Subcutaneous abdominal adipose tissue (tissue), 5 donors: ENCODE measurements around the gene ORMDL2.
A peak's percentile ranks its signal among the peaks of the same experiment; 100 is the strongest.

Experiments
- H3K27ac ChIP-seq: one replicate; pipeline ENCODE4 v1.7.0; 2013; ENCODE audit warnings: low read depth, mild to moderate bottlenecking, inconsistent platforms, low read length, moderate library complexity
- H3K27me3 ChIP-seq, 5 donors: one replicate each; pipeline ENCODE4 v1.7.0; 2013; ENCODE audit warnings: low read length in 5 of 5, inconsistent platforms in 1 of 5; ENCODE audit not compliant: control insufficient read depth in 5 of 5, insufficient read depth in 4 of 5
- H3K36me3 ChIP-seq, 5 donors: one replicate each; pipeline ENCODE4 v1.7.0; 2013; ENCODE audit warnings: low read length in 5 of 5; ENCODE audit not compliant: control insufficient read depth in 5 of 5, insufficient read depth in 5 of 5
- H3K4me1 ChIP-seq, 5 donors: one replicate each; pipeline ENCODE4 v1.7.0; 2013; ENCODE audit warnings: low read length in 5 of 5, mild to moderate bottlenecking in 3 of 5, moderate library complexity in 1 of 5; ENCODE audit not compliant: control insufficient read depth in 5 of 5, insufficient read depth in 5 of 5
- H3K4me3 ChIP-seq, 5 donors: one replicate each; pipeline ENCODE4 v1.7.0; 2013; ENCODE audit warnings: low read length in 5 of 5, low read depth in 1 of 5
- H3K9ac ChIP-seq, 5 donors: one replicate each; pipeline ENCODE4 v1.7.0; 2013; ENCODE audit warnings: low read length in 5 of 5, mild to moderate bottlenecking in 4 of 5, moderate library complexity in 3 of 5
- H3K9me3 ChIP-seq, 5 donors: one replicate each; pipeline ENCODE4 v1.7.0; 2013; ENCODE audit warnings: low read length in 5 of 5; ENCODE audit not compliant: control insufficient read depth in 5 of 5
- donor health status: healthy.
- donor health status: healthy.
- donor health status: healthy.
- donor health status: healthy.
- donor health status: healthy.

The ORMDL2 gene

DNA sequence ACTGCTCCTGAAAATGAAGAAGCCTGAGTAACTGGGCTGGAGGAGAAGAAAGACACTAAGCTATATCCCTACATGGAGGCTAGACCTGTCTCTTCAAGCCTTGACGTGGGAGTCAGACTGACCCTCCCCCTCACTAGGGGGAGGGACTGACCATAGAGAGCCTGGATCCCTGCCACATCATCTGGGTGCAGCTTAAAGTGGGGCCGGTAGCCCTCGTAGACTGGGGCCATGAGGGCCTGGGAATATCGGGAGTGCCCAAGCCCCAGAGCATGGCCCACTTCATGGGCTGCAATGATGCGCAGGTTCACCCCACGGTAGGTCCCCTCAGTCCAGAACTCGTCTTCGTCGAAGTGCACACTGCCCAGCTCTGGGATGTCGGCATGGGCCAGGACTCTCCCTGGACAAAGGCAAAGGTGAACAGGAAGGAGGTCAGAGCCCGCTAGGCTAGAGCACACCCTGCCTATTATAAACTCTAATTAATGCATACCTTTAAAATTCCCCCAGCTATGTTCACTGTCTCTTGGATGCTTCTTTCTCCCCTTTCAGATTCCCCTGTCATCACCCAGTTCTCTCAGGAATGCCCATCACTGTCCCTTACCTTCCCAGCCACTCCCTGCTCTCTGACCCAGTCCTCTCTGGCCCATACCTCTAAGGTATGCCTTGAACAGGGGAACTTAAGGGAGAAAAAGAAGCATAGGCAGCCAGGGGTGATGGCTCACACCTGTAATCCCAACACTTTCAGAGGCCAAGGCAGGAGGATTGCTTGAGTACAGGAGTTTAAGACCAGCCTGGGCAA is 21.7 kb downstream of the ORMDL2 start:
- H3K9ac ChIP-seq, result no peak overlapping the region
- H3K27ac ChIP-seq, result no peak overlapping the region
- peaks cover 4 to 37% (median 23%) of the 10 kb centered on the region in 5 donors for H3K4me1 ChIP-seq
- H3K9me3 ChIP-seq, result no peaks in the 10 kb centered on the region
- no peak overlapping the region for H3K4me3 ChIP-seq
- H3K36me3 ChIP-seq, result peaks cover 4 to 42% (median 29%) of the 10 kb centered on the region in 5 donors
- H3K27me3 ChIP-seq, result no peaks in the 10 kb centered on the region

DNA sequence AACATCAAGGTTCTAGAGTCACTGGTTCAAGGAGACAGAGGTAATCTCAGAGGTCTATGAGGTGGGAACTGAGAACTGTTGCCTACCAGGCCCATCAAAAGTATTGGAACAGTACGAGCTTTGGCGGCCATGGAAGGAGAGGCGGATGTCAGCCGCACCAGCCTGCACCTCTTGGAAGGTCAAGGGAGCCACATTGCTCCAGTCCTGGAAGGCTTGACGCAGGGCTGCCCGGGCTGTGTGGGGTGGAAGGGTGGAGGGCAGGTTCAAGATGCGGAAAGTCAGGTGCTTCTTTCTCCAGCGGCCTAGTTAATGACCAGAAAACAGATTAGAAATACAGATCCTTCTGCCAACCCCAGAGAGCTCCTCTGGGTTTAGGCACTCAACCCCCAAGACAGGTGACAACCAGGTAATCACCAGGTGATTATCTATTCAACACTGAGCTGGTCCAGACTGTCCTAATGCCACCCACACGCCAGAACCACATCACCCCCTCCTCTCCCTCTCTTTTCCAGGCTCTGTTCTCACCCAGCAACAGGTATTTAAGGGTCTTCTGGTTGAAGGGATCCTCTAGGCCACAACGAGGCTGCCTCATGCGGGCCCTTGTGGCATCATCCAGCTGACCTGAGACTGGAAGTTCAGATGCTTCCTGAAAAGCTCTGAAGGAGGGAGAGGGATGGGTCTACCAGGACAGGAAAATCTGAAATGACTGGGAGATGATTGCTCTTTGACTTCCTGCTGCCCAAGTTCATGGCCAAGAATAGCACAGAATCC is 22.9 kb downstream of the ORMDL2 start:
- H3K9ac ChIP-seq, result peak overlapping the region in 1 of 5 donors; percentile 10
- H3K36me3 ChIP-seq, result peaks cover 4 to 40% (median 29%) of the 10 kb centered on the region in 5 donors
- peaks cover 7 to 47% (median 32%) of the 10 kb centered on the region in 5 donors for H3K4me1 ChIP-seq
- H3K27ac ChIP-seq, result no peak overlapping the region
- H3K9me3 ChIP-seq, result no peaks in the 10 kb centered on the region
- H3K27me3 ChIP-seq, result no peaks in the 10 kb centered on the region
- H3K4me3 ChIP-seq, result peak overlapping the region; percentile 23 to 95 (median 79)

DNA sequence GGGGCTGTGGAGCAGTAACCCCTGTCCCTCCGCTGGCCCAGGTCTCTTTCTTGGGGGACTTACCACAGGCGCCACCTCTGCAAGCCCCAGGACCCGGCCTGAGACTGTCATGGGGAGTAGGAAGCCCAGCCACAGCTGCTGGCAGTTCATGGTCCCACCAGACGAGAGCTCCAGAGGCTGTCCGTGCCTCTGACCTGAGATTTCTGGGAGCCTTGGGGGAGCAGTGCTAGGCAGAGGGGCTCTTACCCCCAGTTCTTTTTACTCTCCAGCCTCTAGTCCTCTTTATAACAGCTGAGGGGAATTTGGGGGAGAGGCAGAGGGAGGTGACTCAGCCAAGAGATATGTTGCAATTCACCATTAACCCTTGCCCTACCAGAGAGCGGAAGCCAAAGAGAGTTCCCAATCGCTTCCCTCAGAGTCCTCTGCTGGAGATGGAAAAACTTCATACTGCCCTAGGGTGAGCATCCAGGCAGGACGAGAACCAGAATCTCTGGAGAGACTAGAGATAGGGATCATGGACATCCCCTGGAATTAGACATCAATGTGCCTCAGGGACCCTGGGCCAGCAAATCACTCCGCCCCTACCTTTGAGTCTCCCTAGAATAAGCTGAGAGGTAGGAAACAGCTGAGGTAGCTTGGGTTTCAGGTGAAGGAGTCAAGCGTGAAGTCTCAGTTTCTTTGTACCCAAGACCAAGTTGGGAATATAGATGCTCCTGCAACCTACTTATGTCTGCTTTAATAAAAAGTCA is 25.0 kb downstream of the ORMDL2 start, which contains the start of gene MMP19:
TSS of gene MMP19 (minus strand) at position 256 of the 749 bp plus-strand sequence. CDS start at position 150, 106 bp downstream.
- H3K4me3 ChIP-seq, result peak within 1 kb of the TSS; percentile 76 to 95 (median 84)
- peak within 1 kb of the TSS; percentile 84 for H3K27ac ChIP-seq
- H3K4me1 ChIP-seq, result peaks cover 13 to 67% (median 53%) of the 10 kb centered on the region in 5 donors
- no peaks in the 10 kb centered on the region for H3K9me3 ChIP-seq
- peaks cover 0 to 2% (median 0%) of the 10 kb centered on the region in 5 donors for H3K27me3 ChIP-seq
- peak within 1 kb of the TSS; percentile 73 to 94 (median 85) for H3K9ac ChIP-seq
- H3K36me3 ChIP-seq, result peaks cover 0 to 25% (median 17%) of the 10 kb centered on the region in 5 donors

DNA sequence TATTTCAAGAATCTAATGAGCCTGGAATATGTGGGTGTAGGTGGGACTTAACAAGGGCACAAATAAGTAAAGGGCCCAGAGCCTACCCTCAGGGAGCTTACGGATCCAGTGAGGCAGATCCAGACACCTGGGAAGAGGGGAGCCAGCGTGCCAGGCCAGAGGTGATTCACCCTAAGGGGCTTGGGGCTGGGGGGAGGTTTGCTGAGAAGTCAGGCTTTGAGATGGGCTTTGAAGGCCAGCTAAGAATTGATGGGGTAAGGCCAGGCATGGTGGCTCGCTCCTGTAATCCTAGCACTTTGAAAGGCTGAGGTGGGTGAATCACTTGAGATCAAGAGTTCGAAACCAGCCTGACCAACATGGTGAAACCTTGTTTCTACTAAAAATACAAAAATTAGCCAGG is 25.6 kb downstream of the ORMDL2 start:
- peak overlapping the region; percentile 84 for H3K27ac ChIP-seq
- peak overlapping the region in 2 of 5 donors; percentile 85 to 94 for H3K9ac ChIP-seq
- H3K27me3 ChIP-seq, result peaks cover 0 to 4% (median 0%) of the 10 kb centered on the region in 5 donors
- H3K4me3 ChIP-seq, result no peak overlapping the region
- peaks cover 0 to 21% (median 14%) of the 10 kb centered on the region in 5 donors for H3K36me3 ChIP-seq
- peaks cover 16 to 71% (median 55%) of the 10 kb centered on the region in 5 donors for H3K4me1 ChIP-seq
- no peaks in the 10 kb centered on the region for H3K9me3 ChIP-seq

DNA sequence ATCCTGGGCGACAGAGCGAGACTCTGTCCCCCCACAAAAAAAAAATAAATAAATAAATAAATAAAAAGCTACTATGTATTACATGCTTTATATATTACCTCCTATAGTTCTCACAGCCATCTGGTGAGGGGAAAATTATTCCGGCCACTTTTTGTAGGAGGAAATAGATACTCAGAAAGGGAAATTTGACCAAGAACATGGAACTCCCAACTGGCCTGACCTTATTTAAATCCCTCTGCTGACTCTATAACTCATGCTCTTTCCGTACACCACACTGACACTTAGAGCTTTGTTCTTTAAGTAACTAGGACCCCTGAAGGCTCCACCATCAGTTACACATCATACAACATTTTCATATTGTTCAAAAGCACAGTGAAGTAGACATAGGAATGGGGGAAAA is 27.1 kb downstream of the ORMDL2 start:
- H3K9ac ChIP-seq, result peak overlapping the region in 2 of 5 donors; percentile 57 to 76
- H3K4me3 ChIP-seq, result no peak overlapping the region
- H3K27me3 ChIP-seq, result peaks cover 0 to 4% (median 0%) of the 10 kb centered on the region in 5 donors
- peak overlapping the region; percentile 99 for H3K27ac ChIP-seq
- H3K4me1 ChIP-seq, result peaks cover 20 to 78% (median 66%) of the 10 kb centered on the region in 5 donors
- no peaks in the 10 kb centered on the region for H3K9me3 ChIP-seq
- peaks cover 0 to 9% (median 6%) of the 10 kb centered on the region in 5 donors for H3K36me3 ChIP-seq

DNA sequence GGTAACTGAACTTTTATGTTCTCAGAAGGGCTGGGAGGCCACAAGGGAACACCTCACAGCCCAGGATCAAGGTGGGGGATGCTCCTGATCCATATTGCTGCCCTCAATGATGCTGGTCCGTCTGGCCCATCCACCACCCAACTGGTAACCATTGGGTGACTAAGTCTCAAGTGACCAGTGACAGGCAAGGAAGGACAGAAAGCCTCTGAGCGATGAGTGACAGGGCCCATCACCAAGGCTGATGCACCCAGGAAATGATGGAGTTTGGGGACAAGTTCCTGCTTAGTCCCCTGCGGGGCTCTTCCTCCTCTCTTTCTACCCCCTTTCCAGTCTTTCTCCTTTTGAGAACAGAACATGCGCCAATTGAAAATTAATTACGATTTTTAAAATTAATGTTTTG is 27.5 kb downstream of the ORMDL2 start:
- Histone ChIP-seq H3K27ac (peak overlapping the region; percentile 99), H3K36me3 (peaks cover 0 to 6% (median 4%) of the 10 kb centered on the region in 5 donors), H3K9me3 (no peaks in the 10 kb centered on the region), H3K9ac (peak overlapping the region in 3 of 5 donors; percentile 9 to 76 (median 57)), H3K4me3 (no peak overlapping the region), H3K4me1 (peaks cover 22 to 82% (median 69%) of the 10 kb centered on the region in 5 donors), H3K27me3 (peaks cover 0 to 4% (median 0%) of the 10 kb centered on the region in 5 donors)

DNA sequence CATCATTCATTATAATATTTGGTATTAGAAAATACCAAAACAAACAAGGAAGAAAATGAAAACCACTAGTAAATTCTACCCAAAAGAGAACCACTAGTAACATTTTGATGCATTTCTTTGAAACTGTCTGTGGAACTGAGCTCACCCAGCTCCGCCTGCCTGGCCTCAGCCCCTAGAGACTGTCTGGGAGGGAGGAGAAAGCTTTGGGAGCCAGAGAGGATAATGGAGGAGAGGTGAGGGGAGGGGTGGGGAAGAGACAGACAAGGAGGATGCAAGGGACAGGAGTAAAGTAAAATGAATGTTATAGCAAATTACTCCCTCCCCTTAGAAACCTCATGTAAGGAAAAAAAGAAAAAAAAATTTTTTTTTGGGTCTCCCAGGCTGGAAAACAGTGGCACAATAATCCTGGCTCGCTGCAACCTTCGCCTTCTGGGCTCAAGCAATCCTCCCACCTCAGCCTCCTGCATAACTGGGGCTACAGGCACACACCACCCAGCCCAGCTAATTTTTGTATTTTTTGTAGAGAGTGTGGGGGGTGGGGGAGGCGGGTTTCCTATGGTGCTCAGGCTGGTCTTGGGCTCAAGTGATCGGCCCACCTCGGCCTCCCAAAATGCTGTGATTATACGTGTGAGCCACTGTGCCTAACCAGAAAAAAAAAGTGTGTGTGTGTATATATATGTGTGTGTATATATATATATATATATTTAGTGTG is 28.1 kb downstream of the ORMDL2 start:
- H3K27ac ChIP-seq, result peak overlapping the region; percentile 99

DNA sequence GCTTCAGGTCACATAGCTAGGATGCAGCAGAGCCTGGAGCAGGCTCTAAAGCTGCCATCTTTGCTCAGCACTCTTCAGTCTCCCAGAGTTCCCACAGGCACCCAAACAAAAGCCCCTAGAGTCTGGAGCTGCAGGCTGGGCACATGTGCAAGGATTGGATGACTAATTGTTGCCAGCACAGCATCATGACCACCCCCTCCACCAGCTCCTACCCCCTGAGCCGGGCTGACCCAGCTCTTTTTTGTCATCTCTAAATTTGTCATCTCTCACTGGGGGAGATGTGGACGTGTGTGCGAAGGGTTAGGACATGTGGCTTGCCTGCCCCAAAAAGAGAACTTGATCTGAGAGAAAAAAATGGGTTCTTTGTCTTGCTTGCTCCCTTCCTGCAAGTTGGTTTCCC is 29.2 kb downstream of the ORMDL2 start:
- H3K27ac ChIP-seq, result peak overlapping the region; percentile 99
- H3K9me3 ChIP-seq, result no peaks in the 10 kb centered on the region
- H3K36me3 ChIP-seq, result no peaks in the 10 kb centered on the region

More for the DNA sequence above, 28.1 kb downstream of the ORMDL2 start:
- Histone ChIP-seq H3K4me3 (no peak overlapping the region), H3K36me3 (peaks cover 0 to under 1% (median 0%) of the 10 kb centered on the region in 5 donors), H3K27me3 (peaks cover 0 to 4% (median 0%) of the 10 kb centered on the region in 5 donors), H3K9ac (peak overlapping the region in 1 of 5 donors; percentile 76), H3K4me1 (peaks cover 22 to 86% (median 69%) of the 10 kb centered on the region in 5 donors), H3K9me3 (no peaks in the 10 kb centered on the region)

More for the DNA sequence above, 29.2 kb downstream of the ORMDL2 start:
- peak overlapping the region; percentile 65 to 97 (median 84) for H3K9ac ChIP-seq
- H3K27me3 ChIP-seq, result peaks cover 0 to 4% (median 0%) of the 10 kb centered on the region in 5 donors
- H3K4me3 ChIP-seq, result no peak overlapping the region
- peaks cover 22 to 76% (median 60%) of the 10 kb centered on the region in 5 donors for H3K4me1 ChIP-seq
